HuH-7 (cell line): ENCODE measurements around the gene ANKS1B.
"Not testable (repeated sequence)": the region's sequence is repeated elsewhere in the genome, so short reads cannot be mapped to it uniquely, and the experiment has no call there.

Experiments
- DNase-seq: peaks from one replicate; pipeline ENCODE4 v3.0.0; 2011; ENCODE audit warnings: low spot score

Gene ANKS1B

DNA sequence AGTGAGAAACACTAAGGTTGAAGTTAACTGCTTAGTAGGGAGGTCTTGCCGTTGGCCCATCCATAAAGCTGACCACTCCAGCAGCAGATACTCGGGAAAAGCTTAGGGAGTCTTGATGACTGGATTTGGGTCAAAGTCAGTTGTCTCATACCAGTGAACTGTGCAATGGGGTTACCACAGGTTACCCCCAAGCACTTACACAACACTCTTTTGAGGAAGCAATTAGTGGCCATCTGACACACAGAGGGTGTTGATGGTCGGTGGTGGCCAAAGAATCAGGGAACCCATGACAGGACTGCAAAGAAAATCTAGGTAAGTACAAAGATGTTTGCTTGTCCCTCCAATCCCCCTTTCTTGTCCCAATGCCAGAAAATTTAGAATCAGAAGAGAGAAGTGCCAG is 929.4 kb downstream of the ANKS1B start:
- no peak for DNase-seq

DNA sequence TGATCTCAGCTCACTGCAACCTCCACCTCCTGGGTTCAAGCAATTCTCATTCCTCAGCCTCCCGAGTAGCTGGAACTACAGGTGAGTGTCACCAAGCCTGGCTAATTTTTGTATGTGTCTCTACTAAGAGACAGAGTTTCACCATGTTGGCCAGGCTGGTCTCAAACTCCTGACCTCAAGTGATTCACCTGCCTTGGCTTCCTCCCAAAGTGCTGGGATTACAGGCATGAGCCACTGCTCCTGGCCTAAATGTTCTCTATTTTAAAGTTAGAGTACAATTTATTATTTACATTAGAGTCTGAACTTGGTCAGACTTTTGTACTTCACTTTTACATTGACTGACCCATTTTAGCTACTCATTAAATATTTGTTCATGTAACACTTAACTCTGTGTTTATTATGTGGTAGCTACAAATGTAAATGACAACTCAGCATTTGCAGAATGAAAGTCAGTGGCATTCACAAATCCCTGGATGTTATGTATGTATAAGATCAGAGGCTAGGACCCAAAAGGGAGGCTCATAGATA is 930.1 kb downstream of the ANKS1B start:
- DNase-seq, result no peak

DNA sequence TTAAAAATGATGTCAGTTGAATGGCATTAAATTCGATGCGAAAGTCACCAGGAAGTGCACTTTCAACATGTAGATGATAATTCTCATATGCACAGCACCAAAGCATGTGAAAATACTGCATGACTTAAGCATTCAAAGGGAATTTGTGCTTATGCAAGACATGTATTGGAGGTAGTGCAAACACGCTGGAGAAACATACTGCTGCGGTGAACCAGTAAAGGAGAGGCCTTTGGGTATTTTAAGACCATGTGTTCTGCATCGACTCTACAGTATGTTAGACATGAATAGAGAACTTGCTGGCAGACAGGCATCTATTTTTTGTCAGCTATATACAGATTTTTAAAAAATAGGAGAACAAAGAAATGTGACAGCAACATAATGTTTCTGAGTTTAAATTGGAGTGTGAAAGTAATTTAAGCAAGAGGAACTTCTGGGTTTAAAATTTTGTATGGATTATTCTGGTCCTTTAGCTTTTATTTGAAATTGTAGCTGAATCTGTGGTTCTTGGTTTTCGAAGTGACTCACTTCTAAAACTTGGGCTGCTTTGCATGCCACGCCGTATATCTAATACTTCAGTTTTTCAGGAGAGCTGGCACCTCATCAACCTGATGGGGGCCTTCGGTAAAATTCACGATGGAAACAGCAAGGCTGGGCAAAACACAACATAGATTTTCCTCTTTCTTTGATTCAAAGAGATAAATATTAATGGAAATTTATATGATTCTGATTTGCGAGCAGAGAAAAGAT is 930.9 kb downstream of the ANKS1B start:
- DNase-seq, result no peak

DNA sequence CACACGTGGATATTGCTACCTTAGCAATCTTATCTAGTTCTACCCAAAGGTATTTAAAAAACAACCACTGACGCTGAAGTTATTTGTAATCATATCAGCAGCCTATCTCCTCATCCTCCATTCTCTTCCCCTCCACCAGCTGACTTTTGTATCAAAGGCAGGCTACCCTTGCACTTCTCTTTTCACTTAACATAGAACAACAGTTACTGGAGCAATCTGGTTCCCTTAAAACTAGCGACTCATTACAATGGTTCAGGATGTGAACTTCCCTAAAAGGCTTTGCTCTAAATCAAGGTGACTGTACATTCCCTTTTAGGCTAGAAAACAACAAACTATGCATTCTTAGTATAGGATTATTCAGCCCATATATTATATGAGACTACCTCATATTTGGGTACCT is 935.0 kb downstream of the ANKS1B start:
- no peak for DNase-seq

DNA sequence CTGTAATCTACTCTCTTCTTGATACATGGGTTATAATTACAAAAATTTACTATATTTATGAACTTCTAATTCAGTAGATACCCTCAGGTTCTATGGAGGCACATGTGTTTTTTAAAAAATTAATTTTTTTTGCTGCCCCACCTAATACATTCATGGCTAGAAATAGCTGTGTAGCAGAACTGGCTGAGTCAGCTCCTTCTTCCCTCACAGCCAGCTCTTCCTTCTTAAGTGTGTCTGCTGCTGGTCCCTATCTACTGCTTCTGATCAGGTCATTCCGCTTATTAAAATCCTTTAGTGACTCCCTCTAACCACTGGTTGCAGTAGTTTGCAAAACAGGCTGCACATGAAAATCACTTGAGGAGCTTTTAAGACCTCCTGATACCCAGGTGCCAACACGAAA is 939.6 kb downstream of the ANKS1B start:
- DNase-seq, result no peak

DNA sequence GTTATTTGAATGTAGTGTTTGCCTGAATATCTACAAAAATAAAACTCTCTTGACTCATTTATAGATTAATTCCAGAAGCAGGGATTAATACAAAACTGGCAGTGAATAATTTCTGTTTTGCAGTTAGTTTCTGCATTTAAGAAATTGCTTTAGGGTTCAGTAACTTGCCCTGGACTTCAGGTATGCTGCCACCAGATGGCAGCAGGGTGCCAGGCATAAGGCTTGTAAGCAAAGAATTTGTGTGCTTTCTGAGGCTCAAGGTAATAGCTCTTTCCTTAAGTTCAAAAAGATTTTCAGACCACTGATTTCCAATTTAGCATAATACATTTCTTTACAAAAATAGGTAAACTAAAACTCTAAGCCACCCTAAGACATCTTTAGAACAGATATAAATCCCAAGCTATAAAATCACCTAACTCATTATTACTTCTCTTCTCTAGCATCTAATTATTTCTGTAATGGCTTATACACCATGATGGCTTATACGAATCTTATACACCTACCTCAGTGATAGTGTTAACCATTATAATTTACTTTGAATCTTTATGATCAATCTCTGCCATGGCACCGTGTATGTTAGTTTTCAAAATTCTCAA is 941.3 kb downstream of the ANKS1B start:
- peak; percentile 48 for DNase-seq

DNA sequence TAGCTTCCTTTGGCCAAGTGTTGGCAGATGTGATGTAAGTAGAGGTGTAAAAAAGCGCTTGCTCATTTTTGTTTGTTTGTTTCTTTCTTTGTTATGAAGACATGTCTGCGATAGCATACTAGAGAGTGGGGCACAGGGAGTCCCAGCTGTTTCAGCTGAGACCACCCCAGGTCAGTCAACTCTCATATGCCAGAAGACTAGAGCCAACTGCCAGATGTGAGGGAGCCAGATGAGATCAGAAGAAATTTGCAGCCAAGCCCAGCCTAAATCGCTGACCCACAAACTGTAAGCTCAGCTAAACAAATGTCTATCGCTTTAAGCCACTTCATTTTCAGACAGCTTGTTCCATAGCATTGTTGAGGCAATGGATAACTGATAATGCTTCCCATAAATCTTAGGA is 942.5 kb downstream of the ANKS1B start:
- no peak for DNase-seq

DNA sequence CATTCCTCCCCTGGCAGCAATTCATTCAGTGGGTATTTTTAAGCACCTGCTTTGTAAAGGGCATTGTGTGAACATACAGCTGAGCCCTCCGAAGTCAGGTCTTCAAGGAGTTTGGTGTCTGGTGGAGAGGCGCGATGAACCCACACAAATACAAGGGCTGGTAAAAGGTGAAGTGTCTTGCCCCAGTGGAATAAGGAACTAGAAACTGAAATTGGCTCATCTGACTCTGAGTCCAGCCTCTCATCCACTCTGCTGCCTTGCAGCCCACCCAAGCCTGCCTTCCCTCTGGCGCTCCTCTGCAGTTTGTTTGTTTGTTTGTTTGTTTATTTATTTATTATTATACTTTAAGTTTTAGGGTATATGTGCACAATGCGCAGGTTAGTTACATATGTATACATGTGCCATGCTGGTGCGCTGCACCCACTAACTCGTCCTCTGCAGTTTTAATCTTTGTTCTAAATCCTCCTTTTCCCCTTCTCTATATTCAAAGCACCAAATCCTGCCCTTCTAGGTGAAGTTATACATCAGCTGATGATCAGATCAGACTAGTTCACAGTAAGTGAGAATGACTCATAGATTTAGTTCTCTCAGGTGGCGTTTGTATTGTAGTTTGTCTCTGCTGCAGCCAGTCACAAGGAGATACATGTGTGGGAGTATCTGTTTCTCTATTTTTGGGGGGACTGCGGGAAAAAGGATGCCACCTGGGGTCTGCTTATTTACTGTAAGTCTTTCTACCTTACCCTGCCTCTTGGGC is 945.2 kb downstream of the ANKS1B start:
- DNase-seq, result no peak

DNA sequence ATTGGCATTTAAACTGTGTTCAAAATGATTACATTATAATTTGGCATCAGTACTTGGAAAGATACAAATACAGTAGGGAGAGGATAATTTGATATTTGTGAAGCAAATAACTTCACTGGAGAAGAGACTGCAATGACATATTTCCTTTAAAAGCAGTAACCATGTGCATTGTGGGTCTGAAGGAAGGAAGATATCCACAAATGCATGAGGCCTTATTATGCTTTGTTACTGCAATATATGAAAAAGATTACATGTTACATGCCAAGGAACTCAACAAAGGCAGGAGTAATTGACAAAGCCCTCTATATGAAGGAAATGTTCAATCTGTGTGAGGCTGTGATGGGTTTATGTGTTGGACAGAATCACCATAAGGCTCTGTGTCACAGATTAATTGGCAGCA is 948.2 kb downstream of the ANKS1B start:
- no peak for DNase-seq

DNA sequence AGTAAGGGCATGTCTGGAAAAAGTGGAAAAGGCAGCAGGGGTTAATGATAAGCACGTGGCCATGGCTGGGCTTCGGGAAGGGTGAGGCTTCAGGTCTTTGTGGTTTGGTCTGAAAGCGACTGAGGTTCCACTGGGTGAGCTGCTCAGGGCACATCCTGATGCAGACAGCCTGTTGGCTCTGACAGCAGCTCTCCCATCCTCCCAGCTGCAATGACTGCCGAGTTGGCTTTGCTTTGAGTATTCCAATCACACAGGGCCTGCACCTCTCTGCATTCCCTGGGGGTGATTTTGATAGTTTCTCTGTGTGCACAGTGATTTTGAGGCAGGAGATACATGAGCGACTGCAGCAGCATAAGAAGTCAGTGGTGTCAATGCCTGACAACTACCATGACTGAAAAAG is 948.9 kb downstream of the ANKS1B start:
- no peak for DNase-seq

DNA sequence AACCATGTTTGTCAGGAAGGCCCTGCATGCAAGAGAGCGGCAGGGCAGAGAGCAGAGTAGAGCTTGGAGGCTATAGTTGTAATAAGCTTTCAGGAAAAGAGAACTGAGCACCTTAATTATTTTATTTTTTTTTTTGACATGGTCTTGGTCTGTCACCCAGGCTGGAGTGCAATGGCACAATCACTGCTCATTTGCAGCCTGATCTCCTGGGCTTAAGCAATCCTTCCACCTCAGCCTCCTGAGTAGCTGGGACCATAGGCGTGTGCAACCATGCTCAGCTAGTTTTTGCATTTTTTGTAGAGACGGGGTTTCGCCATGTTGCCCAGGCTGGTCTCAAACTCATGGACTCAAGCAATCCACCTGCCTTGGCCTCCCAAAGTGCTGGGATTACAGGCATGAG is 950.5 kb downstream of the ANKS1B start:
- not testable (repeated sequence) for DNase-seq

DNA sequence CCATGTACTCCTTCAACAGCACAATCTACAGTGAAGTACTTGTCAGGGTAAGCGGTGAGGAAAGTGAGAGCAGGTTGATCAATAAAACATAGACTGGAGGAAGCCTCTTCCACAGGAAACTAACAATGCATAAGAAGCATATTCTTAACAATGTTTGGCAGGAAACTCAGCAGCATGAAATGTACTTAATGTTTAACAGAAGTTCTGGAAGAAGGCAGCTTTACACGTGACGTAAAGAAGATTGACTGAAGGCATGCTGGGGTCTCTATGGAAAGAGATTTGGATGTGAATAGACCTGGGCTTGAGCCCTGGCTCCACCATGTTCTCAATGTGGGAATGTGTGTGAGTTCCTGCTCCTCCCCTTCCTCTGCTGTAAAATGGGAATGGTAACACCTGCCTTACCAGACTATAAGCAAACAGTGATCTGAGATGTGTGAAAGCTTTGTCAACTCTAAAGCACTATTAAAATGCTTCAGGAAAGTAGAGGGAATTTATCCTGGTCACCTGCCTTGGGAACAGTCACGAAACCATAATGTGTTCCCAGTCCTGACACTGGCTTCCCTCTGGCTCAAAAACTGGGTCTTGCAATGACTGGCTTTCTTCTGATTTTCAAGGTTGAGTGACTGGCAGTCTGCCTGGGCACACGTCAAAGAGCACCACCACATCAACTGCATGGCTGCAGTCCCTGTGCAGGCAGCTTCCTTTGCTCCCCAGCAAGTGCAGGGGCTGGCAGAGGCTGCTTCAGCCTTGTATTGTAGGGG is 955.0 kb downstream of the ANKS1B start:
- DNase-seq, result no peak

DNA sequence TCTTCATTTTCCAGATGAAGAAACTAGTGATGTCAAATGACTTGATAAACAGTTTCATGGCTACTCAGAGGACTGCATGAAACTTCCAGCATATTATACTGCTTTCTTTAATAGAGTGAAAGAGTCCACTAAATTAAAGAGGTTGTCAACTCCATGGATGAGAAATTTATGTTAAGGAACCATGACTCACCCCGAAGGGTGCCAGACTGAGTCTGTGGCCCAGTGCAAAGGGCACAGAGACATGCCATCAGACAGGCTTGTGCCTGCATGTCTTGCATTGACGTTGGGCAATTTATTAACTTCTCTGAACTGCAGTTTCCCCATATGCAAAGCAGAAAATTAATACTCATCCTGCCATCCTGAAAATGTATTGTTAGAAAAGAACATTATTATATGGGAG is 957.3 kb downstream of the ANKS1B start:
- no peak for DNase-seq

DNA sequence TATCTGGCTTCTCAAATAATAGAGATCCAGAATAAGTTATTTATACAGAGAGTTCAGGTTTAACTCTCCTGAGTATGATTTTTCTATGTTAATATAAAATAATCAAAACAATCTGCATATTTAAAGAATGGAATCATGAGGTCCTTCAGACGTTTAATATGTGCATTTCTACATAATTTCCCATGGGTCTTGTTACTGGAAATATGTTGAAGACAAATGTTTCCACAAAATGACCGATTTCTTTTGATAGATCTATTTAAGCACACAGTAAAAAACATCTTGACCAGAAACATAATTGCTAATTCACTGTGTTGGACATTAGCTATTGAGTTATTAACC is 957.7 kb downstream of the ANKS1B start:
- no peak for DNase-seq

DNA sequence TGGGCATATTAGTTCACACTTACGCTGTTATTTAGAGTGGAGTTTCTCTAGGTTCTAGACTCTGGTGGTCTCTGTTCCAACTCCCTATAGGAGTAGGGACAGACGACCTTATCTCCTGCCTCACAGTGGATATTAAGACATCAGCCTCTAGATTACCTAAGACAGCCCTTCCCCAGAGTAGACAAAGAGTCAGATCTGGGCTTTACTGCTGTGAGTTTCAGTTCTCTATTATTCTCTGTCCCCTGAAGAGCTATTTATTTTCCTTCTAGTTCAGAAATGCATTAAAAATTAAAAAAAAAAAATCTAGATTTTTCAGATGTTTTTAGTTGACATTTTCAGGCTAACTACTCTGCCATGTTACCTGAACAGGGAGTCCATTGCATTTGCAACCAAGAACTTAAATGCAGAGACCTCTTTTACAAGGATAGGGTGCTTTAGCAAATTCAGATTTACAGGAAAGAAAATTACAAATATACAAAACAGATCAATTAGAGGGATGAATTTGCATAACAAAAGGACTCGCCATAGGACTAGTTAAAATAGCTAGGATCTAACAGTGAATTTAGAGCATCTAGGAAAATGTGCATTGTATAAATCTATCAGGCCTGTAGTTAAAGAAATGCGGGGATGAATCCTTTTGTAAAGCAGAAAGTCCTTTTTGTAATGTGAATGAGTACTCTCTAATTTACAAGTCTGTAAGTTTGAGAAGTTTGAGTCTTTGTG is 958.2 kb downstream of the ANKS1B start:
- DNase-seq, result no peak

DNA sequence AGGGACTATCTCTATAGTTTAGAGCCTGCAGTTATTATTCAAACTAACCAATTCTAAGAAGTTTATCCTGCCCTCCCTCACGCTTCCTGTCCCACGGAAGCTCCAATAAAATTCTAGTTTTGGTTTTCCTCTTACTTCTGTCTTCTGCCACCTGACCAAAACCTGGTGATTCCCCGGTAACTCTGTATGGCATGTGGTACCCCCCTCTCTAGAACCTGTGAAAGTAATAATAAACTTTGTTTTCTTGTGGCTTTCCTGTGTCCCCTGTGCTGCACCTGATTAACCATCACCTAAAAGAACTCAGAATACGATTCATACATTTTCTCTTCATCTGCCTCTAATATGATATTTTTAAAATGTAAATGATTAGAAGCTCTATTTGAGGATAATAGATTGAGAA is 959.9 kb downstream of the ANKS1B start:
- DNase-seq, result no peak

DNA sequence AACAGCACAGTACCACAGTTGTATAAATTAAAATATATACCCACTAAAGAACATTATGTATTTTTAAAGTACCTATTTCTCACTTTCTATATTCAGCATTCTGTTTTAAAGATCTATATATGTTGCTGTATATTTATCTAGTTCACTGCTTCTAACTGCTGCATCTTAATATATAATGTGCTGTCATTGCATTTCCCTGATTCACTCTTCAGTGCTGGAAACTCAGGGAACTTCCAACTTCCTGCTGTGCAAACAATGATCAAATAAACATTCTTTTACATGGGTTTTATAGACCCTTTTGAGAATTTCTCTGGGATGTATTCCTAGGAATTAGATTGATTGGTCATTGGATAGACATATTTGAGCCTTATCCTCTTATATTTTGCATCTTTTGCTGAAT is 960.5 kb downstream of the ANKS1B start:
- DNase-seq, result no peak

DNA sequence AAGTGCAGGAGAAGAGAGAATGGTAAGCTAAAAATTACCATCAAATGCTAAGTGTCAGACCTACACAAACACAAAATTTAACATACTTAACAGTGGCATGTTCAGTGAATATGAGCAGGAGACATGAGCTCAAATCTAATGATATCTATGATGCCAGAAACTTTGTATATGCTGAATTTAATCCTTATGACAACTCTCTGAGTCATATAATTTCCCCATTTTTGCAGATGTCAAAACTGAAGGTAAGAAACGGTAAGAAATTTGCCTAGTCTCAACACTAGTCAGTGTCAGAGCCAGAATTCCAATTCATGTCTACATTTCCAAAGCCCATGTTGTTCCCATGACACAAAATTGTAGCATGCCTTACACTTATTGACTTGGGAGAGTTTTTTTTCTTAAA is 963.9 kb downstream of the ANKS1B start:
- no peak for DNase-seq

DNA sequence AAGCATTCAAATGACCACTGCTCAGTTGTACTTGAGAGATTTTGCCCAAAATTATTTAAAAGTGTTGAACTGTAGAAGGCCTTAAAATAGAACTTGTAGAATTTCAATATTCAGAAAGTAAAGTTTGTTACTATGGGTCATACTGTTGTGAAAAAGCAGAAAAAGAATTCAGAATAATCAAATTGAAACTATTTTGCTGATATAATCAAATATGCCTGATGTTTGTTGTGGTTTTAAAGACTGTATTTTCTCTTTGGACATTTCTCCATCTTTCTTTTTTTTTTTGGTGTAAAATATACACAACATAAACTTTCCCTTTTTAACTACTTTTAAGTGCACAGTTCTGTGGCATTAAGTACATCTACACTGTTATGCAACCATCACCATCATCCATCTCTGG is 964.9 kb downstream of the ANKS1B start:
- DNase-seq, result no peak

DNA sequence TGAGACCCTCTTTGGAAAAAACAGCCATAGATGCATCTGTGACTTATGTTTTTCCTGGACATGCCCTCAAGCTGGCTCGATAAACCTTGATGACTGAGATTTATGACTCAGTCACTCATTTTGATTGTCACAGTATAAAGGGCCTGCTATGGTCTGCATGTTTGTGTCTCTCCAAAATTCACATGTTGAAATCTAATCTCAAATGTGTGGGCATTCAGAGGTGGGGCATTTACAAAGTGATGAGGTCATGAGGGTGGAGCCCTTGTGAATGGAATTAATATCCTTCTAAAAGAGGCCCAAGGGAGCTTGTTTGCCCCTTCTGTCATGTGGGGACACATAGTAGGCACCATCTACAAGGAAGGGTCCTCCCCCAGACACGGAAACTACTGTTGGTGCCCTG is 966.8 kb downstream of the ANKS1B start:
- no peak for DNase-seq

DNA sequence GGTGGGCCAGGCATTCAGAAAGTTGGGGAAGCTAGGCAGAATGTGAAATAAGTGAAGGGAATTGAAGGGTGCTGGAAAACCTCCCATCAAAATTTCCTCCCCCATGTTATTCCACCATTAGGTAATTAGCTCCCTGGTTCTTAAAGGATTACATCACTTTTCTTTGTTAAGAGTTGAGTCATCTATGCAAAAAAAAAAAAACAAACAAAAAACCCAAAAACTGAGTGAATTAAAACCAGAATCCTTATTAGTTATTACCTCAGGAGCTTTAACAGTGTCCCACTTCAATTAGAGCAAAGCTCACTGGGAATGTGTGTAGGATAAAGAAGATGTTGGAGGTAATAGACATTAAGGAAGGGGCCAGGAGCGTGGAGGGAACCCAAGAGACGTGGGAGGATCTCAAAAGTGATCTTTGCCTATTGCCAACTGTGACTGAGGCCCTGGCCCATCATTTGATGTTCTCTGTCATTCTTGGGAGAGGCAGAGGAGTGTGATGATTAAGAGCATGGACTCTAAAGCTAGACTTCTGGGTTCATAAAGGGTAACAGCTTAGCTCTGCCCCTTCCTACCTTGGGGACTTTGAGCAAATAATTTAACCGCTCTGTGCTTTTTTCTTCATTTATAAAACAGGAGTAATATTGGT is 975.0 kb downstream of the ANKS1B start:
- no peak for DNase-seq
